NCI-H524 treated with DMSO at 0.1 percent for 48 hours (cell line): ENCODE measurements around the gene OAT.
"Not testable (repeated sequence)": the region's sequence is repeated elsewhere in the genome, so short reads cannot be mapped to it uniquely, and the experiment has no call there.

Source experiments
- DNase-seq: peaks from one replicate; lab custom pipeline; 2025; lab: John Stamatoyannopoulos, UW

Gene OAT

DNA sequence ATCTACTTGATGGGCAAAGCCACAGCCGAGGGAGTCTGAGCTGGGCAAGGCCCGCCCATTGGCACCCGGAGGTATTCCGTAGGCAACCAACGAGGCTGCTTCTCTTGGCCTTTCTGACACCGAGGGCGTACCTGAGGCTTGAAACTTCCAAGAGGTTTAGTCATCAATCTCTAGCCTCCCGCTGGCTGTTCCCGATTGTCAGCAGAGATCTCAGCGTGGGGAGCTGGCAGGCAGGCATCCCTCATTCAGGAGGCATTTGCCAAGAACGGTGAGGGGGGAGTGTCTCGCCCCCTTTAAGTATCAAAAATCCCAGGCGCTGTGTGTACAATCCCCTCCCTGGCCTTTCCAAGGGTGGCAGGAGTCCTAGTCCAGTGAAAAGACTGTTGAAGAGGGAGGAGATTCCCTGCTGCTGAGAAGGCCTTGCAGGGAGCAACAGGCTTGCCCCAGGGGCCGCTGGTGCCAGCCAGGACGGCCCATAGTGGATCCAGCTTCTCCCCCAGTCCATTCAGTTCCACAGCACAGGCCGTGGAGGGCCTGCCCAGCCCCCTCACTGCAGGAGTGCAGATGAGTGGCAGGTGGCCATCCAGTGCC, 39.7 kb downstream of the OAT start:
- no peak for DNase-seq

DNA sequence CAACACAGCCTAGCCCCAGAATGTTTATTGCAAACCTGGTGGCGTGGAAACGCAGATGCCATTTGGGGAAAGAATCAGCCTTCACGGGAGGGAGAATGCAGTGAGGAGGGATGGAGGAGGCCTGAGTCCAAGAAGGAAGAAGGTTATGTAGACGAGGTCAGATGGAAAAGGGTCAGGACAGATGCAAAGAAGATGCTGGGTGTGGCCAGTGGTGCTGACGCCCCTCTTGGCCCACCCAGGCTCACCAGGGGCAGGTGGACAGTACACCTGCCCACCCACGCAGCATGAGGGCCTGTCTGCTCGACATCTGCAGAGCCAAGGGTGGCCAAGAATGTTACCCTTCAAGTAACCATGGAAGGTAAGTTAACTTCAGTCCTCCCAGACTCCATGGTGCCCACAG, 40.5 kb downstream of the OAT start:
- DNase-seq: no peak

DNA sequence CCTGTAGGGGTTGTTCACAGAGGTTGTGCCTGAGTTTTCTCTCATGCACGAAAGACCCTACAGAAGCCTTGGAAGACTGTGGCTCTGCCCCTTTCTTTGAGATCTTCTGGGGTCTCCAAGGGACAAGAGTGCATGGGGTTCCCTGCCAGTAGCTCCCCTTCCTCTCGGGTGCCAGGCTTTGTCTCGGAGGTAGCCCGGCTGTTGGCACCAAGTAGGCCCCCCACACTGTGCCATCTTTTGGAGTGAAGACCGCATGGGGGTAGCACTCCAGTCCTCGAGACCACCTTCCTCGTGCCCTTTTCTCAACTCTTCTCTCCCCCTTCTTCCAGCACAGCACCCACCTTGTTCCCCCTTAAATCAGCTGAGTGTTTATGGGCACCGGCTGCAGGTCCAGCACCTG, 41.6 kb downstream of the OAT start:
- DNase-seq: no peak

- DNase-seq: no peak
Observed at GRCh38 chr10:124376411-124376810, 42.3 kb downstream of the OAT start.

- DNase-seq: no peak
Observed at GRCh38 chr10:124375691-124376090, 43.0 kb downstream of the OAT start.

DNA sequence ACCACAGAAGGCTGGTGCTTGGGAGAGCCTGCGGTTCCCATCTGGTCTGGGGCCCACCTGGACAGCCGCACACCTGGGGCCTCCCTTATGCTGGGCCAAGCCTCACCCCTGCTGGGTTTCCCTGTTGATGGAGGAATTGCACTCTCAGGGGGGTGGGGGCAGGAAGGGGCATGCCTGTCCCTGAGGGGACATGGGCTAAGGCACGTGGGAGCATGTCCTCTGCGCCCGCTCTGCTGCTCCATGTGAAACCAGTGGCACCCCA, 43.4 kb downstream of the OAT start:
- DNase-seq: no peak

GRCh38 chr10:124374535-124375352, 44.0 kb downstream of the OAT start:
- no peak for DNase-seq

- DNase-seq: no peak
Observed at GRCh38 chr10:124372899-124373298, 45.8 kb downstream of the OAT start.

DNA sequence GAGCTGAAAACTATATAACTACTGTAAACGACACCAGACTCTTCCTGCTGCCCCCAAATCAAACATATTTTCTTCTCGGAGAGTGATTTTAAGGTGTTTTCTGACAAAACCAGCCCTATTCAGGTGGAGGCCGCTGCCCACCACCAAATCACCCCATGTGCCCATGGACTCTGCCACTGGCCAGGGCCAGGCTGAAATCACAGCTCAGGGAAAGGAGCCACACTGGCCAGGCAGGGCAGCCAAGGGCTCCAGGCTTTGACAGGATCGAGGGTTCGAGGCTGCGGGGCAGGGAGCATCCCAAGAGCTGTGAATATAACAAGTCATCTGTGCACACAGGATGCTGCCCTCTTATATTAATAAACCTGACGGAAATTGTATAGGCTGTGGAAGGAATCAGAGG, 48.3 kb downstream of the OAT start:
- no peak for DNase-seq

- DNase-seq: no peak
Observed at GRCh38 chr10:124369986-124370385, 48.7 kb downstream of the OAT start.

- not testable (repeated sequence) for DNase-seq
Observed at GRCh38 chr10:124369533-124369932, 49.2 kb downstream of the OAT start.

GRCh38 chr10:124369066-124369465, 49.7 kb downstream of the OAT start:
- DNase-seq: no peak

DNA sequence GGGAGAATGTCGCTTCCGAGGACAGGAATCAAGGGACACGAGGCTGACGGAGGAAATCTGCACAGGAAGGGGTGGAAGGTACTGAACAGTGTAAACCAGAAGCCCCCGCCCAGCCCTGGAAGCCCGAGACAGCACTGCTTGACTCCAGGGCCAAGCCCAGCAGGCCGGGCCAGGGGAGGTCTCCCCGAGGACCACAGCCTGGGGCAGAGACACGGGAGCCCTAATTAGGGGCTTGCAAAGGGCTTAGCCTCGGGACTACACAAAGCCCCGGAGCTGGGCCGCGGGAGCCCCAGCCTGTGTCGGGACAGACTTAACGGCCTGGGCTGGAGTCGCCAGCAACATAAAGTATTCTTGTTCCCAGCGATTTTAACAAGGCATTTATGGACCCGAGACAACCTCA, 50.8 kb downstream of the OAT start:
- DNase-seq: no peak

DNA sequence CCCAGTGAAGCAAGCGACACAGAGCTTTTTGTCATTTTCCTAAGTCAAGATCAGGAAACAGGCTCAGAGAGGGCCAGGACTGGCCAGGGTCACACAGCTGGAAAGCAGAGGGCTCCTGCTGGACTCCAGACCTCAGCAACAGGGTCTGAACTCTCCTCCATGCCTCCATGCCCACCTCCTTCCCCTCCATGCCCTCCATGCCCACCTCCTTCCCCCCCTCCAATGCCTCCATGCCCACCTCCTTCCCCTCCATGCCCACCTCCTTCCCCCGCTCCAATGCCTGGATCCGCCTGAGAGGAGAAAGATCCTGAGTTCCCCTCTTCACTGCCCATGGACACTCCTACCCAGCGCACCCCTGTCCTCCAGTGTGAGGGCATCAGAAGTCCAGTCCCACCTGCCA, 51.3 kb downstream of the OAT start:
- no peak for DNase-seq

DNA sequence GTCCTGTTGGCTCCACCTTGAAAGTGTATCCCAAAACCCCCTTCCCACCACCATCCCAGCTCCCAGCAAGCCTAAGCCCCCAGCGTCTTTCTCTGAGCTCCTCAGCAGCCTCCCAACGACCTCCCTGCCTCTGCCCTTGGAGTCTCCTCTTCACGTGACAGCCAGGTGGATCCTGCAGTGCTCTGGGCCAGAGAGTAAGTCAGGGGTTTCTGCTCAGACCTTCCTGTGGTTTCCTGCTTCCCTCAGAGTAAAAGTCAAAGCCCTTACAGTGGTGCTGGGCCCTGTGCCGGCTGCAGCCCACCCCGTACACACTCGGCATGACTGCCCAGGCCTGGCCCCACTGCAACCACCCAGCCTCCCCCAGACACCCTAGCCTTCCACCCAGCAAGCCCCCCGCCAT, 51.9 kb downstream of the OAT start:
- no peak for DNase-seq

- no peak for DNase-seq
Observed at GRCh38 chr10:124366343-124366742, 52.4 kb downstream of the OAT start.

GRCh38 chr10:124364674-124365073, 54.0 kb downstream of the OAT start:
- no peak for DNase-seq

GRCh38 chr10:124362568-124362967, 56.2 kb downstream of the OAT start:
- no peak for DNase-seq

DNA sequence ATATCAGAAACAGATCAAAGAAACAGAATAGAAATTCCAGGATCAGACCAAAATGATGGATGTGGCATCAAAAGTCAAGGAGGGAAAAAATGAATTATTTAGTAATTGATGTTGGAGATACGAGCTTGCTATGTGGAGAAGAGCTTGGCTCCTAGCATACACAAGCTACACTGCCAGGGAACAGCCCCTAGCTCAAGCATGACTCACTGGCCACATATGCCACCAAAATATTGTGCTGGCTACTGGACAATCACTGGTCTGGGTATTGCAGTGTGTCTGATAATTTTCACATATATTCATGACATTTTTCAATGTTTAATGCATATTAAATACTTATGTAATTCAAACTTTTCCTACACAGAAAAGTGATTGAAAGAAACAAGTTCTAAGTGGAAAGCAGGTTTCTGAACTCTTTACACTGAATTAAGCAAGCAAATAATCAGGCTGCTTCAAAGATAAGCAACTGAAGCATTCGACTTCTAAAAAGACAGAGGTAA, 59.3 kb downstream of the OAT start:
- DNase-seq: no peak

GRCh38 chr10:124357561-124357885, 61.2 kb downstream of the OAT start:
- DNase-seq: no peak

DNA sequence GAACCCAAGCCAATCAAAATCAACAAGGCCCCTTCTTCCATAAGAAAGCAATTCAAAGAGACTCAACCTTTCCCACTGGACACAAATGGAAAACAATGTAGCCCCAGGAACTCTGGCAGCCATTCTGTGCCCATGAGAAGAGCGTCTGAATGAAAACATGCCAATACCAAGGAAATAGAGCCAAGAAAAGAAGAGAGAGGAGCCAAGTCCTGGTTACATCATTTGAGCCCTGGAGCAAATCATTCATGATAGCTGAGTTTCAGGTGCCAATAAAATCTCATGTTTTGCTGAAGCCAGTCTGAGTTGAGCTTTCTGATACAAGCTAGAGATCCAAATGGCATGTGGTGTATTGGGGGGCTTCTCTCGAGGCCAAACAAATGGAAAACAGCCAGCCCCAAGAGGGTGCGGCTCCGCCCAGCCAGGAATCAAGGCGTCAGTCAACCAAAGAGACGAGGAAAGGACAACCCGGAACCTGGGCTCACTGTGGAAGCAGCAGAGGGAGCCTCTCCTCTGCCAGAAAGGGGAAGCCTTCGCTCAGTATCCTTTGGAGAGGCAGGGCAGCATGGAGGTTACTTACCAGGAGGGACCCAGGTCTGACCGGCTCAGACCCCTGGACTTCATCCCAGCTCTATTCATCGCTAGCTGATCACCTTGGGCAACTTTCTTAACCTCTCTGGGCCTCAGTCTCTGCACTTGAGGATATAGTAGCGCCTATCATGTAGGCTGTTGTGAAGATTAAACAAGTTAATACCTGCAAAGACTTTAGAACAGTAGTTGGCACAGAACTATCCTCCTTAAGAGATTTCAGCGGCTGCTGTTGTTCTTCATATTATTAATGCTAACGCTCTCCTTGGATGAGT, 61.8 kb downstream of the OAT start:
- DNase-seq: no peak

DNA sequence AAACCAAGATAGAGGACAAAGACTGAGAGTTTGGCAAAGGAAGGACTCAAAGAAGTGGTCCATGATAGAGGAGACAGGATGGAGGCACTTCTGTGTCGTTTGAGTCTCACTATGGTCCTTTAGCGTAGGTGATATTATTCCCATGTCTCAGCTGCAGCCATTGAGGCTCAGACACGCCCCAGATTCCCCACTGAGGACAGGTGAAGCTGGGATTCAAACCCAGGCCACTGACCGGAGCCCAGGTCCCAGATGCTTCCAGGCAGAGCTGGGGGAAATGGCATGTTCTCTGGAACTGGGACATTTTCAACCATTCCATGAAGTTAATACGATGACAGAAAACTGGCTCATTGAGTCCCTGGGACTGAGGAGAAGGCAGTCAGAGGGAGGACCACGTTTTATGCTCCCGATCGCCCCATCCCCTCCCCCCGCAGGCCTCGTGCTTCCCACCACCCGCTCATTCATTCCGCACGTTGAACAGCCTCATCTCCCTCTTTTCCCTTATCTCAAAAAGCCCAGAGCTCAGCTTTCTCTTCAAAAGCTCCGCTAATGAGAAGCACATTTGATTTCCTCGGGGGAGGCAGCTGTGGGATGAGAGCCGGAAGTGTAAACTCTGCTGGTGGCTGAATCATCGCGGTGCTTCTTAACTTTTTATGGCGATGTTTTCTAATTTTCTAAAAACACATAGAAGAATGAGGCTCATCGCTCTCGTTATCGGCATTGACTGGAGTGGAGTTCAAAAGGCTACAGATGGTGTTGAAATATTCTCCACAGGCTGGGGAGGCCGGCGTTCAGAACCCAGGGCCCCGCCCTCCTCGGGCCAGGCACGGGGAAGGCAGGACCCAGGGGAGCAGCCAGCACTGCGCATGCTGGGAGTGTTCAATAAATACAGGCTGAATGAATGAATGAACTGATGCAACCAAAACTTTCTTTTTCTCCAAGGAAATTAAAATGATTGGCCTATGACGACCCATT, 64.0 kb downstream of the OAT start:
- DNase-seq: no peak
